Ammon's horn (tissue), 1 donor: ENCODE data around the gene APBA2.
A peak's percentile ranks its signal among the peaks of the same experiment; 100 is the strongest.

Experiments used
- DNase-seq: peaks from one replicate; pipeline ENCODE4 v3.0.0-alpha.2; 2016; ENCODE audit warnings: low spot score

The APBA2 gene

DNA sequence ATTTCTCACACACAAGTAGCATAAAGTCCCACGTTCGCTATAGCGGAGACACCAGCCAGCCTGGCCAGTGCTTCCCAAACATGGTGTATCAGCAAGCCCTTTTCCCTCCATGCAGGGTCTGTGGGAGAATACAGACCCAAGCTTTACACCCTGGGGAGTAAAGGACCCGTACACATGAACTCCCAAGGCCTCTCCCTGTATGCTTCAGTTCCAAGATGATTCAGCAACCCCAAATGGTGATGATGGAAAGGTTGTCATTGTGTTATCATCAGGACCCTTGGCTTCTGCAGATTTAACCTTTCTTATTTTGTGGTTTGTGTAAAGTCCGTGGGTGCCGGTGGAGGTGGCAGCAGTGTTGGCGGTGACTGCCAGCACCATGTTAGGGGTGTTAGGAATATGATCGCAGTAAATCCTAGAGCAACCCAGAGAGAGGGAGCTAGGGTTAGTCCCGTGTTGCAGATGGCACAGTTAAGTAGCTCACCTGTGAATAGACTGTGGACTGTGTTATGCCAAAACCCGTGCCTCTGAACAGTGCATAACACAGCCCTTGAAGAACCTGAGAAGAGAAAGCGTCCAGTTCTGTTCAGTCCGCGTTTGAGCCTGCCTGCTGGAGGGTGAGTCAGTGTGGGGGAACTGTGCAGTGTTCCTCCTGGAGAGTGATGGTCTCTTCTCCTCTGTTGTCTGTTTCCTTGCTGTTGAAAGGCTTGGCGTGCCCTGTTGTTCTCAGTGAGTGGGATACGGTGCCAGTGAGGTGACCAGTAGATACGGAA is 174.3 kb downstream of the APBA2 start:
- DNase-seq = no peak

DNA sequence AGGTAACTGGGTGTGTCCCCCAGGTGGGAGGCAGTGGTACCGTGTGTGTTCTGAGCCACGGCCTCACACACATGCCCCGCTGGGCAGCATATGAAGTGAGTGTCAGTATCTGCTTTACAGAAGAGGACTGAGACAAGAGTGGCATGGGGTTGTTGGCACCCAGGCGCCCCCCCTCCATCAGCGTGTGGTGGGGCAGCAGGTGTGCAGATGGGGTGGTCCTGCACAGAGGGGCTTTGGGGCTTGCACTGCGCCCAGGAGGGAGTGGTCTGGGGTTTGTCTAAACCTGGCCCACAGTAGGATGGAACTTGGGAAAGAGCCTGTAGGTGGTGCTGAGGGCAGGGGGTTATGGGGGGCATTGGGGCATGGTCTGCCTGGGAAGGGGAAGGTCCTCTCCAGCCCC is 176.0 kb downstream of the APBA2 start:
- no peak for DNase-seq

DNA sequence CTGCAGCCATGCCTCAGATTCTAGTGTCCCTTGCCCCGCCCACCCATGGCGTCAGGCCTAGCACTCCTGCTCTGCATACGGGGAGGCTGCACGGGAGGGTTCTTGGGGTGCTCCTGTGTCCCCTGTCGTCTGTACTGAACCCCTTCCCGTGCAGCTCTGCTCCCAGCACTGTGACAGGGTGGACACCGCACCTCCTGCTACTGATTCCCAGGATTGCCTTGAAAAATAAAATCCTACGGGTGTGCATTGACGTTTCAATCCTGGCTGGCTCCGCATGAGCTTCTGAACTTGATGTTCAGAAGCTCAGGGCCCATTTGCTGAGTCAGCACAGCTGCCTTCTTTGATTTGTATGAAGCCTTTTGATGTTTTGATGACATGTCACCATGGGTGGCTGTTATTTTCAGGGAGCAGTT is 176.4 kb downstream of the APBA2 start:
- DNase-seq = no peak

DNA sequence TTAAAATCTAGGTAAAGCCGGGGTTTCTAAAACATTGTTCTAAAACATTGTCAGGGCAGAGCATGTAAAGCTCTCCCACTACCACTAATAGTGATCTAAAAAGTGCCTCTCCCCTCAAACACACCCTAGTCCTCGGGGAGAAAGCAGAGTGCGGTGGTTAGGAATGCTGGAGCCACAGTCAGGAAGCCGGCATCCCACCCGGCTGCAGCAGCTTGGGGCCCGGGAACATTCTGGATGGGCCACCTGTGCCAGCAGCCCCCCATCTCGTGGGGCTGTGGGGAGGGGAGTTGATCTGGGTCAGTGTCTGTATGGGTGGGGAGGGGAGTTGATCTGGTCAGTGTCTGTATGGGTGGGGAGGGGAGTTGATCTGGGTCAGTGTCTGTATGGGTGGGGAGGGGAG is 176.9 kb downstream of the APBA2 start:
- no peak for DNase-seq

DNA sequence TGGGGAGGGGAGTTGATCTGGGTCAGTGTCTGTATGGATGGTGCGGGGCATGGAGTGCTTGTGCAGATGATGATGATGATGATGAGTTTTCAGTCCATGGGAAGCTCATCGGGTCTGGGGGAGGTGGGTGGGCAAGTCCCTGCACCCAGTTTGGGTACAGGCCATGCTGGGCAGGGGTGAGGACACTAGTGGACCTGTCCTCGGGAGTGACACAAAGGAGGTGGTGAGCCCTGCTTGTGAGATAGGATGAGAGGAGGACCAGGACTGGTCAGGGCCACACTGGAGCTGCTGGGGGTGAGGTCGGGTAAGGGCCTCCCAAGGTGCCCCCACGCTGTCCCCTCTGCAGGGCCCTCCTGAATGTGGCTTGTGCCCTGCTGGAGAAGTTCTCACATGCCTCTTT is 177.9 kb downstream of the APBA2 start:
- no peak for DNase-seq

DNA sequence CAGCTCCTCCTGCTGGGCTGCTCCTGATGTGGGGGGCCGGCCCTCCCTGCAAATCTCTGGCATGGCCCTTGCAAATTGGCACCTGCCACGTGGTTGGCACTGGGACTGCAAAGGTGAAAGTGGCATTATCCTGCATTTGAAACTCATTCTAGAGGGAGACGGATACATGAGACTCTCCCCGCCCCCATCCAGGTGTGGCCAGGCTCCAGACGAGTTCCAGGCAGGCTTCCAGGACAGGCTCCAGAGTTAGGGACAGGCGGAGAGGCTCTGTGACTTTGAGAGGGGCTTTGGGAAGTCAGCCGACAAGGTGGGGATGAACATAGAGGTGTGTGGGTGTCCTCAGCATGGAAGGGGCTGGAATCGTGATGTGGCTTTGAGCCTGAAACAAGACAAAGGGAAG is 178.5 kb downstream of the APBA2 start:
- no peak for DNase-seq

DNA sequence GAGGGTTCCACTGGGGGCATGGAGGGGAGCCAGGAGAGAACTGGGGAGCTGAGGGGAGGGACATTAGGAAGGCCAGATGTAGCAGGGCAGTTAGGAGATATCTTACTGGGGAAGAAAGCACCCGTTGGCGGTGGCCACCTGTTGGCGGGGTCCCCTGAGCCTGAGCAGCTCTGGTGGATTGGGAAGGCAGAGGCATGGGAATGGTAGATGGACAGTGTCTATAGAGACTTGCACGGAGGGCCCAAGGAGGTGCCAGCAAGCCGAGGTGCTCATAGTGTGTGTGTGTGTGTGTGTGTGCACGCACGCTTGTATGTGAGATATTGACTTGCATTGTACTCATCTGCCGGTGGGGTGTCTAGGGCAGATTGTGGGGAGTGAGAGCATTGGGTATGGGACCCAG is 179.0 kb downstream of the APBA2 start:
- DNase-seq = no peak

DNA sequence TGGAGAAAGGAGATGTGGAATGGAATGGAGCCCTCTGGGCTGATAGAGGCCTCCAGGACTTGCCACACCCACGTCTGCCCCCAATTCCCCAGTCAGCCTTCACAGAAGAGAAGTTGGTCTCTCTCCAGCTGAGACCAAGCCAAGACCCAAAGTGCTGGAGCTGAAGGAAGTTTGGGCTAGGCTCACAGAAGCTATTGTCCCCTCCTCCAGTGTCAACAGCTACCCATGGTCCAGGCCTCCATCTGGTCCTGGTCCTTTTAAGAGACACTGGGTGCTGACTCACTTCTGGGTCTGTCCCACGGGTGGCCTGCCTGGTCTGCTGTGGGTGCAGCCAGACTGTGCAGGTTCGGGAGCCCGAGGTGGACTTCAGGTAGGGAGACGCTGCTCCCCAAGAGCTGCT is 179.8 kb downstream of the APBA2 start:
- DNase-seq = no peak

DNA sequence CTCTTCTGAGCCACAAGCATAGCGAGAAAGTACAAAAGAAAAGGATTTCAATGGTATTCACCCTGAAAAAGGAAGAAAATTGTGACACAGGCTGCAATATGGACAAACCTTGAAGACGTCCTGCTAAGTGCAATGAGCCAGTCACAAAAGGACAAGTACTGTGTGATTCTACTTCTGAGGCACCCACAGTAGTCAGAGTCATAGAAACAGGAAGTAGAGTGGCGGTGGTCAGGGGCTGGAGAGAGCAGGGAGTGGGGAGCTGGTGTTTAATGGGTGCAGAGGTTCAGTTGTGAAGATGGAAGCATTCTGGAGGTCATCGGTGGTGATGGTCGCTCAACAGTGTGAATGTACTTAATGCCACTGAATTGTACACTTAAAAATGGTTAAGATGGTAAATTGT is 180.5 kb downstream of the APBA2 start:
- DNase-seq = no peak

DNA sequence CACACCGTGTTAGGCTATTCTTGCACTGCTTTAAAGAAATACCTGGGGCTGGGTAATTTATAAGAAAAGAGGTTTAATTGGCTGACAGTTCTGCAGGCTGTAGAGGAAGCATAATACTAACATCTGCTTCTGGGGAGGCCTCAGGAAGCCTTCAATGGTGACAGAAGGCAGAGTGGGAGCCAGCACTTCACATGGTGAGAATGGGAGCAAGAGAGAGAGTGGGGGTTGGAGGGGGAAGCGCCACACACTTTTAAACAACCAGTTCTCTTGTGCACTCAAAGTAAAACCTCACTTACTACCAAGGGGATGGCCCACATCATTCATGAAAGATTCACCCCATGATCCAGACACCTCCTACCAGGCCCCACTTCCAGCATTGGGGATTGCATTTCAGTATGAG is 181.1 kb downstream of the APBA2 start:
- no peak for DNase-seq

DNA sequence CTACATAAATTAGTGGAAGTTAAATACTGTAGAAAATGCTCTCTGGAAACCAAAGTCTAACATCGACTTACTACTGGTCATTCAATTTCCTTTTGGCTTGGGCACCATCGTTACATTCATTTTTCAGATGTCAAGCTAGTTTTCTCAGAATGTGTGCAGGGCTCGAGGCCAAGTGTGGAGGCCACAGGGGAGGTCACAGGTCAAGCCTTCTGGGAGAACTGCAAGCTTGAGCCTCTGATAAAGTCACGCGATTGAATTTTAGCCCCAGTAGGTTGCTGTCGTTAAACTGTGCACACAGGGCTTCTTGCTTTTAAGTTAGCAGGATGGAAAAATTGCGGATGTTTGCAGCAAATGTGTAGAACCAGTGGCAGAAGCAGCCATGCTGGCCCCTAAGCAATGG is 182.2 kb downstream of the APBA2 start:
- no peak for DNase-seq

DNA sequence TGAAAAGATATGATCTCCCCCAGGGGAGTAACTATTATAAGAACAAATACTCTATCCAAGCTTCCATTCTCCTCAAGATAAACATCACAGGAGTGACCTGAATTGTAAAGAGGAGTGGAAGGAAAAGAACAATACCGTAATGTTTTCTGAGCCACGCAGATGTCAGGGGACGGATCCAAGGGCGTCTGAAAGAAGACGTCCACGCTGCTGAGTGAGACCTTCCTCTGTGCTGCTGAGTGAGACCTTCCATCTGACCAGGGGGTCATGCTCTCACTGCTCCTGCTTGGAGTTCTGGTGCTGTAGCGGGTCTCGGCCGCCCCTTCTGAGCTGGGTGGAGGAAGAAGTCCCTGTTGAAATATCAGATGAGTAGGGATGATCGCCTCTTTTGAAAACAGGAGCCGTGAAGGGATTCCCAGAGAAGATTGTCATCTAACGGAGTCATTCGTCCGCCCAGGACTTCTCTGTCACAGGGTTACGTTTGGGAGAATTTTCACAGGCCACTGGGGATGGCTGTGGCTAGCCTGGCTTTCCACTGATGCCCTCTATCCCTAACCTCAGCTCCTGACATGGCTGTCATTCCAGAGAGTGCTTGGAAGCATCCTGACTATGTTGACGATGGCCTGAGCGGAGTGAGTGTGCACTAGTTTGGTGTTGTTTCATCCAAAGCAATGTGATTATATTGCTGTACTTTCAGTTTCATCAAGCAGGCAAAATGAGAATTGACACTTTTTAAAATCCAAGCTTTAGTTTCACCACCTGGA is 184.9 kb downstream of the APBA2 start:
- DNase-seq = peak; percentile 85

DNA sequence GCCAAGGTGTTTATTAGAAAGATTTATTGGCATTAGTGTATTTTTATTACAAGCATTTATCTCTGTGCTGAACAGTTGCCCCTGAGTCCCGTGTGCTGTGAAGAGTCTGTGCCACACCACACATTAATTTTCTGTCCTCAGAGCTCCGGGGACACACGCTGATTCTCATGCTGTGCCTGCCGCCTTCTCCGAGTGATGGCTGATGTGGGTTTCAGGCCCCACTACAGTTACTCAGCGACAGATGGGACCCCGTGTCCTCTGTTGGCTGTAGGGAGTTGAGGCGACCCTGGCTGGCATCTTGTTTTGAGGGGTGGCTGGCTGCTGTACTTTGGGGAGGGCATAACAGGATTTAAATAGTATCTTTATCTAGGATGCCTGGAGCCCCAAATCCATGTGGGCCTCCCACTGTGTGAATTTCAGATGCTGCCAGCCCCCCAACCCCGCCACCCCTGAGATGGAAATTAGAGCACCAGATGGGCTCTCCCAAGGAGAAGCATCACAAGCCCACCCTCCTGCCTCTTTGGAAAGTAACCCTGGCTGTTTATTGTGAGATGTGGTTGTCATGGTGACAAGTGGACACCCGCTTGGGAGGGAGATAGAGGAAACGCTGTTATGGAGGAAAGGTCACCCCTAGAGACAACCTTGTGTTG is 185.6 kb downstream of the APBA2 start:
- DNase-seq = no peak

DNA sequence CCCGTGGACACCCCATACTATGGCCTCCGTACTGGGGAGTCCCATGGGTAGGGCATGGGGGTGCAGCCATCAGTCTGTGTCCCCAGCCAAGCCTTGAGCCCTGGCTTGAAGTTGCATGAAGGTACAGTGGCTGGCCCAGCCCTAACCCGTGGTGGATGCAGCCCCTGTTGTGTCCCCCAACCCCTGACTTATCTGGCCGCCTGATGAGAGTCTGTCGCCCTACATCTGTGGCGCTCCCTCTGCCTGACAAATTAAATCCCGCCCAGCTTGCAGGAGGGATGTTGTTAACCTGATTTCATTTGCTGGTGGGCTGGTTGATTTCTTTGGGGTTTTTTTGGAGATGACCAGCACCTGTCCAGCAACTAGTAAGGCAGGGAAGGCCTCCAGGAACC is 186.1 kb downstream of the APBA2 start:
- DNase-seq = no peak

DNA sequence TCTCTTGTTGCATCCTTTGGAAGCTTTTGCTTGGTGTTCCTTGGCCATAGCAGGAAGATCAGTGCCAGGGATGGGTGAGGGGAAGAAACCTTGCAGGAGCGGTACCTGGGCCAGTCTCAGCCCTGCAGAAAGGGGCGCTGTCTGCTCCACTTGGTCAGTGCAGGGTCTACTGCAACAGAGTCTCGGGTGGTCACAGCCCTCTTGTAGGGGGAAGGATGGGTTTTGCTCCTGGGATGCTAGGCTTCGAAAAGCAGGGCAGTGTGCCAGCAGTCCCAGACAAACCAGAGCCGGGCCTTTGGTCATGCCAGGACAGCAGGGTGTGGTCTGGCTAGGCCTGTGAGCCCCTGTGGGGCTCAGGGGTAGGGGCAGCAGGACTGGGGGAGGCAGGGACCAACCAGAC is 186.7 kb downstream of the APBA2 start:
- DNase-seq = no peak

DNA sequence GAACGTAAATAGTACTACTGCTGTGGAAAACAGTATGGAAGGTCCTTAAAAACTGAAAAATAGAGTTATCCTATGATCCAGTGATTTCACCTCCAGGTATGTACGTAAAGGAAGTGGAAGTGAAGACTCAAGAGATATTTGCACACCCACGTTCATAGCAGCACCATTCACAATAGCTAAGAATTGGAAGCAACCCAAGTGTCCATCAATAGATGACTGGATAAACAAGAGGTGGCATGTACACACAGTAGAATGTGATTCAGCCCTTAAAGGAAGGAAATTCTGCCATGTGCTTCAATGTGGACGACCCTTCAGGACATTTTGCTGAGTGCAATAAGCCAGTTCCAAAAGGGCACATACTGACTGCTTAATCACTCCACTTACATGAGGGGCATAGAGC is 188.3 kb downstream of the APBA2 start:
- no peak for DNase-seq

DNA sequence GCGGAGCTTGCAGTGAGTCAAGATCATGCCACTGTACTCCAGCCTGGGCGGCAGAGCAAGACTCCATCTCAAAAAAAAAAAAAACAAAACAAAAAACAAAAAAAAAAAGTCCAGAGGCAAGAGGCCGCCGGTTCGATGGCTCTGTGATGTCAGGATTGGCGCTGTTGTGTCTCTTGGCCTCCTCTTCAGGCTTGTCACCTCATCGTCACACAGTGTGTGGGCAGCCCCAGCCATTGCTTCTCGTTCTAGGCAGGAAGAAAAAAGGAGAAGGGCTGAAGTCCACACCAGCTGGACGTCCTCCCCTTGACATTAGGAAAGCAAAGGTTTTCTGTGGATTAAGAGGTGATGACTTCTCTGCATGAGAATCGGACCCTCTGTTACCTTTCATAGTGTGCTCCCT is 192.8 kb downstream of the APBA2 start:
- no peak for DNase-seq

DNA sequence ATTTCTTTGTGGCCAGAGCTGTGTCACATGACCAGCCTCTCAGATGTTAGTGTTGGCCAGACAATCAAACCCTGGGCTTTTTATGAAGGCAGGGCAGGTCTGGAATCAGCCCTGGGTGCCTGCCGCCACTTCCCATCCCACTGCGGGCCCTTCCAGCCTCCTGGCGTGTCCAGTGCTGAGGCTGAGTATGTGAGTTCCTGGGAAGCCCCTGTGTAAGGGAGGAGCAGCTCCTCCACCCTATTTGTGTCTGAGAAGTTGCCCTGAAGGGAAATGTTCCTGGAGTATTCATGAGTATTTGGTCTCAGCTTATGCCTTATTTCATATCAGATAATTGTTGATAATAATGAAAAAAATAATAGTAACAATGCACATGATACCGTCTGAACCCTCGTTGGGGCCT is 193.7 kb downstream of the APBA2 start:
- DNase-seq = no peak

DNA sequence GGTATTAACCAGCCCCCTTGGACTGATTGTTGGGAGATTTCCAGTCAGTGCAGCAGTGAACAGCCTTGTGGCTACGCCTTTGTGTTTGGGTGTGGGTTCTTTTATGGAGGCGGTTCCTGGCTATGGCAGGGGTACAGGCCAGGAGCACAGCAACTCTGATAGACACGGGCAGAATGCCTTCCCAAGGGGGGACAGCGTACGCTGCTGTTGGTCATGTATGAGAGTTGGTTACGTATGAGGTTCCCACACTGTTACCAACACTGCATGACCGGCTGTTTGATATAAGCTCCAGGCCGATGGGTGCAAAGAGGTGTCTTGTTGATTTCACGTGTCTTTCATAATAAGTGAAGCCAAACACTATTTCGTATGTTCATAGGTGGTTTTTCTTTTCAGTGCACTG is 196.0 kb downstream of the APBA2 start:
- no peak for DNase-seq

DNA sequence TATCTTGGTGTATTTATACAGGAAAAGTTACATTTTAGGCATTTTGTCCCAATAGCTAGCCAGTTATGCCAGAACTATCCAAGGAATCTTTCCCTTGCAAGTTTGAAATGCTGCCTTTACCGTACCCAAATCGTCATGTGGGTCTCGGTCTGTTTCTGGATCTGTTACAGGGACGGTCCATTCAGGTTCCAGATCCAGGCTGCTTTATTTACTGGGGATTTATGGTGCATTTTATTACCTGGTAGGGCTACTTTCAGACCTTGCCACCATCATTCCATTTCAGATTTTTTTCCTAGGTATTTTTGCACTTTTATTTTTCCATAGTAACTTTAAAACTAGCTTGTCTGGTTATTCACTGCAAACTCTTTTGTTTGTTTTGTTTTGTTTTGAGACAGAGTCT is 197.4 kb downstream of the APBA2 start:
- no peak for DNase-seq

DNA sequence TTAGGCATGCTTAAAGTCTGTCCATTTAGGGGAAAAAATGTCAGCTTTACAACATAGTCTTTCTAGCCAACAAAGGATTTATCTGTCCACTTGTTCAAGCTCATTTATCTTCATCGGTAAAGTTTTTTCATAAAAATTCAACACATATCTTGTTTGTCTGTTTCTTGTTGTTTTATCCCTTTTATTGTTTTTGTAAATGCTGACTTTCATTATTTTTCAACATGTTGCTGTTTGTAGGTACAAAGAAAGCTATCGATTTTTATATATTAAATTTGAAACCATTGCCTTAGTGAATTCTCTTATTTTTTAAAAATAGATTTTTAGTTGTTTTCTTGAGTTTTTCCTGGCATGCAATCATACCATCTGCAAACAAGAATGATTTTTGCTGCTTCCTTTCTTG is 198.1 kb downstream of the APBA2 start:
- DNase-seq = no peak

DNA sequence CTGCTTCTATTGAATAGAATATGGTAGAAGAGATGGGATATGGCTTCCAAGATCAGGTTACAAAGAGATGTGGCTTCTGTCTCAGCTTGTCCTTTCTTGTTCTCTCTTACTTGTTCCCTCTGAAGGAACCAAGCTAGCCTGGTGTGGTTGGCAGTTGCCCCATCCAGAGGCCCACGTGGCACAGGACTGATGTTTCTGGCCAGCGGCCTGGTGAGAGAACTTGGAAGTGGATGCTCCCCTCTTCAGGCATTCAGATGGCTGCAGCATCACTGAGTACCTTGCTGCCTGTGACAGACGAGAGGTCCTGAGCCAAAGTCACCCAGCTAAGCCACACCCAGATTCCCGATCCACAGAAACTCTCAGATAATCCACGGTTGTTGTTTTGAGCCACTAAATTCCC is 200.2 kb downstream of the APBA2 start:
- DNase-seq = no peak

DNA sequence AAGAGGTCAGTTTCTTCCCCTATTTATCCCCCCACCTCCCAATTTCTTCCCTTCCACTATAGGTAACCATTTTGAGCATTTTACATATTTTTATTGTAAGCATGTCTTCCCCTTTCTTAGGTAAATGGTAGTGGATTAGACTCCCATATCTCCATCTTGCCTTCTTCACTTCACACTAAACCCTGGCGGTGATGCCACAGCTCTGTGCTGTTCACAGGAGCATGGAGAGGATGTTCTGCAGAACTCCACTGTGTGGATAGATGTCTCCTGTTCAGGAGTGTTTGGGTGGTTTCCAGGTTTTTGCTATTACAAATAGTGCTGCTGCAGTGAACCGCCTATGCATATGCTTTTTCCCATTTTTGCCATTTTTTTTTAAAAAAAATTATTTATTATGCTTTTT is 201.1 kb downstream of the APBA2 start:
- peak; percentile 35 for DNase-seq
